Endothelial cell of umbilical vein (primary cell): Measurements from ENCODE around the gene PRKAB1. TPM values are rescaled to one million over a fixed set of nuclear protein-coding genes. Genes with fewer than 3 reads are reported as not detected.

ENCODE experiments used
- BruUV-seq: library from RNA; stranded (reverse); fragments of 400-500 nt; replicated peaks from 2 replicates; lab custom pipeline; 2021; lab: Mats Ljungman, UMichigan
- CTCF ChIA-PET: fragments of 300-600, 350-600 bp; sonication (Branson Sonifier 250); formaldehyde crosslinking; loops from one replicate; lab custom pipeline; 2021; ENCODE audit warnings: antibody characterized with exemption, inconsistent platforms; lab: Charles Lee
- POLR2A ChIA-PET: fragments of 300-600, 350-600 bp; sonication (Branson Sonifier 250); formaldehyde crosslinking; loops from one replicate; lab custom pipeline; 2021; ENCODE audit warnings: antibody characterized with exemption, inconsistent platforms; lab: Charles Lee
- DNase-seq: peaks from one replicate; pipeline ENCODE4 v3.0.0-alpha.2; 2011; ENCODE audit warnings: low read depth, low spot score
- FAIRE-seq: peaks from 2 replicates; lab custom pipeline; 2011; peaks lifted over from hg19 to GRCh38; lab: Jason Lieb, UNC
- H2AFZ ChIP-seq: 2 replicates; pipeline ENCODE4 v1.6.0; 2012; ENCODE audit warnings: low read depth, low read length, control low read depth, inconsistent platforms
- H3K27ac ChIP-seq: 2 replicates; pipeline ENCODE4 v1.5.1; 2011; ENCODE audit warnings: low read depth, mild to moderate bottlenecking, control low read depth, low read length, moderate library complexity; ENCODE audit not compliant: insufficient read depth
- H3K27me3 ChIP-seq, 2 experiments: 2 replicates each; pipeline versions ENCODE4 v1.6.0 to v1.6.1; 2011; ENCODE audit warnings: low read length in 2 of 2, mixed read lengths in 1 of 2; ENCODE audit not compliant: control insufficient read depth in 2 of 2, insufficient read depth in 2 of 2
- H3K36me3 ChIP-seq, 2 experiments: 2 replicates in 1 of 2; 3 replicates in 1 of 2; pipeline ENCODE4 v1.5.1; 2011; ENCODE audit warnings: low read length in 2 of 2, mild to moderate bottlenecking in 1 of 2, moderate library complexity in 1 of 2; ENCODE audit not compliant: control insufficient read depth in 2 of 2, insufficient read depth in 2 of 2; ENCODE audit errors: extremely low read depth in 1 of 2
- H3K4me1 ChIP-seq: 3 replicates; pipeline ENCODE4 v1.5.1; 2011; ENCODE audit warnings: mild to moderate bottlenecking, low read length; ENCODE audit not compliant: control insufficient read depth, insufficient read depth; ENCODE audit errors: extremely low read depth
- H3K4me2 ChIP-seq: 2 replicates; pipeline ENCODE4 v1.6.1; 2011; ENCODE audit warnings: low read length, control low read depth, mixed read lengths; ENCODE audit not compliant: insufficient read depth
- H3K4me3 ChIP-seq, 3 experiments: fragments of 200-600 bp in 1 of 3; sonication (generic), shearing (Covaris generic) in 1 of 3; replicated peaks in 1 of 3; 2 replicates each; pipeline ENCODE4 v1.5.1; 2011 to 2016; ENCODE audit warnings: control low read depth in 3 of 3, low read length in 3 of 3, mild to moderate bottlenecking in 2 of 3, inconsistent platforms in 1 of 3, low read depth in 1 of 3, moderate library complexity in 1 of 3; ENCODE audit not compliant: insufficient read depth in 1 of 3
- H3K79me2 ChIP-seq: 2 replicates; pipeline ENCODE4 v1.6.0; 2012; ENCODE audit warnings: low read length, inconsistent platforms; ENCODE audit not compliant: control insufficient read depth, insufficient read depth
- H3K9ac ChIP-seq: replicated peaks from 2 replicates; pipeline ENCODE3; 2011; ENCODE audit warnings: low read length, control low read depth; ENCODE audit not compliant: insufficient read depth; ENCODE audit errors: extremely low read depth
- H3K9me1 ChIP-seq: replicated peaks from 3 replicates; pipeline ENCODE4 v1.6.0; 2011; ENCODE audit warnings: mild to moderate bottlenecking, low read length; ENCODE audit not compliant: control insufficient read depth, insufficient read depth; ENCODE audit errors: extremely low read depth
- H3K9me3 ChIP-seq: replicated peaks from 2 replicates; pipeline ENCODE4 v1.5.1; 2012; ENCODE audit warnings: low read length, inconsistent platforms; ENCODE audit not compliant: control insufficient read depth, insufficient read depth
- H4K20me1 ChIP-seq: replicated peaks from 2 replicates; pipeline ENCODE3; 2011; ENCODE audit warnings: mild to moderate bottlenecking, low read length; ENCODE audit not compliant: control insufficient read depth, insufficient read depth; ENCODE audit errors: extremely low read depth
- CTCF ChIP-seq, 2 donors: IDR thresholded peaks; 1 replicate in 1 of 2; 2 replicates in 1 of 2; pipeline ENCODE4 v1.5.1; 2011; ENCODE audit warnings: low read length in 2 of 2, mild to moderate bottlenecking in 2 of 2, moderate library complexity in 2 of 2, control low read depth in 1 of 2, inconsistent platforms in 1 of 2, low read depth in 1 of 2; ENCODE audit not compliant: insufficient read depth in 1 of 2; ENCODE audit errors: extremely low read depth in 1 of 2
- EZH2 ChIP-seq: IDR thresholded peaks from 2 replicates; pipeline ENCODE4 v1.6.1; 2012; ENCODE audit warnings: borderline replicate concordance, low read depth, mild to moderate bottlenecking, moderate library complexity, low read length, inconsistent platforms; ENCODE audit not compliant: severe bottlenecking
- FOS ChIP-seq: IDR thresholded peaks from 2 replicates; pipeline ENCODE4 v1.6.1; 2011; ENCODE audit warnings: mild to moderate bottlenecking, low read length, moderate library complexity, borderline replicate concordance; ENCODE audit not compliant: insufficient read depth
- GATA2 ChIP-seq: IDR thresholded peaks from 2 replicates; pipeline ENCODE4 v1.7.0; 2011; ENCODE audit warnings: low read depth, mild to moderate bottlenecking, moderate library complexity, mixed read lengths, low read length; ENCODE audit not compliant: insufficient read length, insufficient read depth
- JUN ChIP-seq: IDR thresholded peaks from 2 replicates; pipeline ENCODE4 v1.6.1; 2011; ENCODE audit warnings: borderline replicate concordance, low read depth; ENCODE audit not compliant: insufficient read length, insufficient read depth
- MAX ChIP-seq: IDR thresholded peaks from 2 replicates; pipeline ENCODE4 v1.6.1; 2011; ENCODE audit not compliant: insufficient read depth, insufficient read length
- MYC ChIP-seq: IDR thresholded peaks from one replicate; pipeline ENCODE4 v1.6.1; 2011; ENCODE audit warnings: mild to moderate bottlenecking, low read depth, low read length
- POLR2A ChIP-seq: IDR thresholded peaks from 2 replicates; pipeline ENCODE4 v1.6.1; 2012; ENCODE audit warnings: low read depth, mild to moderate bottlenecking, control low read depth, low read length
- POLR2AphosphoS5 ChIP-seq: IDR thresholded peaks from 2 replicates; pipeline ENCODE4 v1.6.1; 2012; ENCODE audit warnings: low read depth, mild to moderate bottlenecking, control low read depth, low read length, moderate library complexity; ENCODE audit not compliant: insufficient read depth
- dilution Hi-C: fragments of 300-500 bp; cut with MboI; formaldehyde crosslinking; loops from one replicate; pipeline ENCODE4 v1.15.0; 2019; ENCODE audit warnings: low sequenced_read_pairs; ENCODE audit not compliant: extremely low pct_ligation_motif_present
- intact Hi-C: fragments of 100-400 bp; cut with micrococcal nuclease; formaldehyde crosslinking; loops from one replicate; pipeline ENCODE4 v1.10.0; 2022
- polyA plus RNA-seq, 4 experiments: library from polyadenylated mRNA; depleted of rRNA in 3 of 4; stranded (reverse) in 3 of 4; unstranded in 1 of 4; fragments of >200 nt; gene quantifications; 2 replicates each; pipeline versions ENCODE4 v1.2.1 to v1.2.3, GENCODE V29; 2011 to 2012; ENCODE audit warnings: missing spikeins in 1 of 4
- total RNA-seq: library from RNA; stranded (reverse); gene quantifications from 2 replicates; pipeline ENCODE4 v1.2.3, GENCODE V29; 2021

Gene PRKAB1
- total and polyA plus RNA-seq, 2 donors (not counting 3 experiments of a cell fraction or from before 2014, with no cell fraction given): 23.1 to 27.0 TPM

- Histone ChIP-seq H4K20me1 (no peaks in the 10 kb centered on the region), H3K36me3 (peaks cover 0 to 2% of the 10 kb centered on the region in 2 experiments), H3K4me2 (no peak overlapping the region), H3K27me3 (no peaks in the 10 kb centered on the region), H3K9me1 (no peaks in the 10 kb centered on the region), H3K79me2 (no peaks in the 10 kb centered on the region), H3K27ac (no peak overlapping the region), H2AFZ (no peak overlapping the region), H3K4me3 (no peak overlapping the region), H3K4me1 (no peaks in the 10 kb centered on the region), H3K9me3 (no peaks in the 10 kb centered on the region), H3K9ac (no peak overlapping the region)
- DNase-seq: no peak
- TF ChIP-seq MAX (no peak), MYC (no peak), GATA2 (no peak), POLR2AphosphoS5 (no peak), JUN (no peak), POLR2A (no peak), FOS (no peak), CTCF (IDR thresholded peaks at IDR 0.05; ENCODE audit: extremely low read depth in 1 of 2, insufficient read depth in 1 of 2, low read depth in 1 of 2, low read length in 2 of 2) (no peak), EZH2 (no peak)
- dilution Hi-C loops: no loop called here
- BruUV-seq: no TSS peak
- intact Hi-C loops: no loop called here
- POLR2A ChIA-PET: interaction anchor here (0.6 kb wide), 1 partner anchor 9 kb away, joined by 3 read pairs; no protein-coding TSS in a partner anchor
- CTCF ChIA-PET: interaction anchor here (0.9 to 2.4 kb wide), 3 partner anchors 14 to 95 kb away, joined by 3 to 10 read pairs (median 6); partner anchors contain the start of gene PRKAB1
- no peak for FAIRE-seq
Observed at GRCh38 chr12:119686355-119686754, 18.4 kb downstream of the PRKAB1 start.
